ENCODE data around the gene ADAM15.

Gene ADAM15

GRCh38 chr1:155017041-155017945, 33.8 kb upstream of the ADAM15 start (continued):
- TF ChIP-seq, protein P1, sequence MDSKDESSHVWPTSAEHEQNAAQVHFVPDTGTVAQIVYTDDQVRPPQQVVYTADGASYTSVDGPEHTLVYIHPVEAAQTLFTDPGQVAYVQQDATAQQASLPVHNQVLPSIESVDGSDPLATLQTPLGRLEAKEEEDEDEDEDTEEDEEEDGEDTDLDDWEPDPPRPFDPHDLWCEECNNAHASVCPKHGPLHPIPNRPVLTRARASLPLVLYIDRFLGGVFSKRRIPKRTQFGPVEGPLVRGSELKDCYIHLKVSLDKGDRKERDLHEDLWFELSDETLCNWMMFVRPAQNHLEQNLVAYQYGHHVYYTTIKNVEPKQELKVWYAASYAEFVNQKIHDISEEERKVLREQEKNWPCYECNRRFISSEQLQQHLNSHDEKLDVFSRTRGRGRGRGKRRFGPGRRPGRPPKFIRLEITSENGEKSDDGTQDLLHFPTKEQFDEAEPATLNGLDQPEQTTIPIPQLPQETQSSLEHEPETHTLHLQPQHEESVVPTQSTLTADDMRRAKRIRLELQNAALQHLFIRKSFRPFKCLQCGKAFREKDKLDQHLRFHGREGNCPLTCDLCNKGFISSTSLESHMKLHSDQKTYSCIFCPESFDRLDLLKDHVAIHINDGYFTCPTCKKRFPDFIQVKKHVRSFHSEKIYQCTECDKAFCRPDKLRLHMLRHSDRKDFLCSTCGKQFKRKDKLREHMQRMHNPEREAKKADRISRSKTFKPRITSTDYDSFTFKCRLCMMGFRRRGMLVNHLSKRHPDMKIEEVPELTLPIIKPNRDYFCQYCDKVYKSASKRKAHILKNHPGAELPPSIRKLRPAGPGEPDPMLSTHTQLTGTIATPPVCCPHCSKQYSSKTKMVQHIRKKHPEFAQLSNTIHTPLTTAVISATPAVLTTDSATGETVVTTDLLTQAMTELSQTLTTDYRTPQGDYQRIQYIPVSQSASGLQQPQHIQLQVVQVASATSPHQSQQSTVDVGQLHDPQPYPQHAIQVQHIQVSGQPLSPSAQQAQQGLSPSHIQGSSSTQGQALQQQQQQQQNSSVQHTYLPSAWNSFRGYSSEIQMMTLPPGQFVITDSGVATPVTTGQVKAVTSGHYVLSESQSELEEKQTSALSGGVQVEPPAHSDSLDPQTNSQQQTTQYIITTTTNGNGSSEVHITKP (tag by site-specific recombination; IDR thresholded peaks at IDR 0.05), result peak; percentile 91
- TF ChIP-seq ZNF560 (tag by site-specific recombination; IDR thresholded peaks at IDR 0.05; ENCODE audit: borderline replicate concordance), result no peak
- 0 out of 2 replicates have a peak, but pooled peaks have one; percentile 49 for TF ChIP-seq ZNF184 (tag by site-specific recombination; IDR thresholded peaks at IDR 0.05)
- peak; percentile 94 for TF ChIP-seq BCL11B (tag by site-specific recombination; IDR thresholded peaks at IDR 0.05; ENCODE audit: low read depth)
- TF ChIP-seq ZNF341 (tag by site-specific recombination; IDR thresholded peaks at IDR 0.05; ENCODE audit: low read depth), result peak; percentile 100
- TF ChIP-seq, protein P2, sequence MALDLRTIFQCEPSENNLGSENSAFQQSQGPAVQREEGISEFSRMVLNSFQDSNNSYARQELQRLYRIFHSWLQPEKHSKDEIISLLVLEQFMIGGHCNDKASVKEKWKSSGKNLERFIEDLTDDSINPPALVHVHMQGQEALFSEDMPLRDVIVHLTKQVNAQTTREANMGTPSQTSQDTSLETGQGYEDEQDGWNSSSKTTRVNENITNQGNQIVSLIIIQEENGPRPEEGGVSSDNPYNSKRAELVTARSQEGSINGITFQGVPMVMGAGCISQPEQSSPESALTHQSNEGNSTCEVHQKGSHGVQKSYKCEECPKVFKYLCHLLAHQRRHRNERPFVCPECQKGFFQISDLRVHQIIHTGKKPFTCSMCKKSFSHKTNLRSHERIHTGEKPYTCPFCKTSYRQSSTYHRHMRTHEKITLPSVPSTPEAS (tag by site-specific recombination; IDR thresholded peaks at IDR 0.05), result no peak
- TF ChIP-seq TCF7L2 (IDR thresholded peaks at IDR 0.05; ENCODE audit: borderline replicate concordance, low read depth, low read length), result no peak
- TF ChIP-seq, protein P3, sequence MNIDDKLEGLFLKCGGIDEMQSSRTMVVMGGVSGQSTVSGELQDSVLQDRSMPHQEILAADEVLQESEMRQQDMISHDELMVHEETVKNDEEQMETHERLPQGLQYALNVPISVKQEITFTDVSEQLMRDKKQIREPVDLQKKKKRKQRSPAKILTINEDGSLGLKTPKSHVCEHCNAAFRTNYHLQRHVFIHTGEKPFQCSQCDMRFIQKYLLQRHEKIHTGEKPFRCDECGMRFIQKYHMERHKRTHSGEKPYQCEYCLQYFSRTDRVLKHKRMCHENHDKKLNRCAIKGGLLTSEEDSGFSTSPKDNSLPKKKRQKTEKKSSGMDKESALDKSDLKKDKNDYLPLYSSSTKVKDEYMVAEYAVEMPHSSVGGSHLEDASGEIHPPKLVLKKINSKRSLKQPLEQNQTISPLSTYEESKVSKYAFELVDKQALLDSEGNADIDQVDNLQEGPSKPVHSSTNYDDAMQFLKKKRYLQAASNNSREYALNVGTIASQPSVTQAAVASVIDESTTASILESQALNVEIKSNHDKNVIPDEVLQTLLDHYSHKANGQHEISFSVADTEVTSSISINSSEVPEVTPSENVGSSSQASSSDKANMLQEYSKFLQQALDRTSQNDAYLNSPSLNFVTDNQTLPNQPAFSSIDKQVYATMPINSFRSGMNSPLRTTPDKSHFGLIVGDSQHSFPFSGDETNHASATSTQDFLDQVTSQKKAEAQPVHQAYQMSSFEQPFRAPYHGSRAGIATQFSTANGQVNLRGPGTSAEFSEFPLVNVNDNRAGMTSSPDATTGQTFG (tag by site-specific recombination; IDR thresholded peaks at IDR 0.05; ENCODE audit: borderline replicate concordance), result no peak
- TF ChIP-seq ZNF701 (tag by site-specific recombination; IDR thresholded peaks at IDR 0.05), result no peak
- peak; percentile 80; the same call in 1 of the 2 replicates for TF ChIP-seq TRIM28 (IDR thresholded peaks at IDR 0.05; ENCODE audit: borderline replicate concordance, low read length)
- TF ChIP-seq, protein P4, sequence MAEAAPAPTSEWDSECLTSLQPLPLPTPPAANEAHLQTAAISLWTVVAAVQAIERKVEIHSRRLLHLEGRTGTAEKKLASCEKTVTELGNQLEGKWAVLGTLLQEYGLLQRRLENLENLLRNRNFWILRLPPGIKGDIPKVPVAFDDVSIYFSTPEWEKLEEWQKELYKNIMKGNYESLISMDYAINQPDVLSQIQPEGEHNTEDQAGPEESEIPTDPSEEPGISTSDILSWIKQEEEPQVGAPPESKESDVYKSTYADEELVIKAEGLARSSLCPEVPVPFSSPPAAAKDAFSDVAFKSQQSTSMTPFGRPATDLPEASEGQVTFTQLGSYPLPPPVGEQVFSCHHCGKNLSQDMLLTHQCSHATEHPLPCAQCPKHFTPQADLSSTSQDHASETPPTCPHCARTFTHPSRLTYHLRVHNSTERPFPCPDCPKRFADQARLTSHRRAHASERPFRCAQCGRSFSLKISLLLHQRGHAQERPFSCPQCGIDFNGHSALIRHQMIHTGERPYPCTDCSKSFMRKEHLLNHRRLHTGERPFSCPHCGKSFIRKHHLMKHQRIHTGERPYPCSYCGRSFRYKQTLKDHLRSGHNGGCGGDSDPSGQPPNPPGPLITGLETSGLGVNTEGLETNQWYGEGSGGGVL (tag by site-specific recombination; IDR thresholded peaks at IDR 0.05), result peak; percentile 100
- TF ChIP-seq ZNF473 (tag by site-specific recombination; IDR thresholded peaks at IDR 0.05), result no peak
- peak; percentile 97 for TF ChIP-seq ZNF366 (tag by site-specific recombination; conservative IDR thresholded peaks at IDR 0.05)

DNA sequence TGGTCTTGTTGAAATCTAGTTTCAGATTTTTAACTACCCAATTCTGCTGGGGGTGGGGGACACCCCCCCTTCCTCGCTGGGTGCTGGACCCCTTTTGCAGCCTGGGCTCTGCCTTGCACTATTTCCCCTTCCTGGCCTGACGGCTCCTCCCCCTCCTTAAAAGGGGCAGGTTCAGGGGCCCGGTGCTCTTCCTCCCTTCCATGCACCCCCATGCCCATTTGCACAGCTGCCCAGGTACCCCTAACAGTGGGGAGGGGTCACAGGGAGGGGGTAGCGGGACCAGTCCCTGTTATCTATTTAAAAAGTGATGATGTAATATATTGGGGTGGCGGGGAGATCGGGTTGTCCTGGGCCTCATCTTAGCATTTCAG, 33.2 kb upstream of the ADAM15 start:
- TF ChIP-seq, protein P5, sequence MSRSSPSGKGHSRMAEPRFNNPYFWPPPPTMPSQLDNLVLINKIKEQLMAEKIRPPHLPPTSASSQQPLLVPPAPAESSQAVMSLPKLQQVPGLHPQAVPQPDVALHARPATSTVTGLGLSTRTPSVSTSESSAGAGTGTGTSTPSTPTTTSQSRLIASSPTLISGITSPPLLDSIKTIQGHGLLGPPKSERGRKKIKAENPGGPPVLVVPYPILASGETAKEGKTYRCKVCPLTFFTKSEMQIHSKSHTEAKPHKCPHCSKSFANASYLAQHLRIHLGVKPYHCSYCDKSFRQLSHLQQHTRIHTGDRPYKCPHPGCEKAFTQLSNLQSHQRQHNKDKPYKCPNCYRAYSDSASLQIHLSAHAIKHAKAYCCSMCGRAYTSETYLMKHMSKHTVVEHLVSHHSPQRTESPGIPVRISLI (tag by site-specific recombination; IDR thresholded peaks at IDR 0.05), result no peak
- TF ChIP-seq, protein P6, sequence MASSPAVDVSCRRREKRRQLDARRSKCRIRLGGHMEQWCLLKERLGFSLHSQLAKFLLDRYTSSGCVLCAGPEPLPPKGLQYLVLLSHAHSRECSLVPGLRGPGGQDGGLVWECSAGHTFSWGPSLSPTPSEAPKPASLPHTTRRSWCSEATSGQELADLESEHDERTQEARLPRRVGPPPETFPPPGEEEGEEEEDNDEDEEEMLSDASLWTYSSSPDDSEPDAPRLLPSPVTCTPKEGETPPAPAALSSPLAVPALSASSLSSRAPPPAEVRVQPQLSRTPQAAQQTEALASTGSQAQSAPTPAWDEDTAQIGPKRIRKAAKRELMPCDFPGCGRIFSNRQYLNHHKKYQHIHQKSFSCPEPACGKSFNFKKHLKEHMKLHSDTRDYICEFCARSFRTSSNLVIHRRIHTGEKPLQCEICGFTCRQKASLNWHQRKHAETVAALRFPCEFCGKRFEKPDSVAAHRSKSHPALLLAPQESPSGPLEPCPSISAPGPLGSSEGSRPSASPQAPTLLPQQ (tag by site-specific recombination; IDR thresholded peaks at IDR 0.05), result peak; percentile 19; the same call in 1 of the 2 replicates
- no peaks in the 10 kb centered on the region for H3K9me3 ChIP-seq (ENCODE audit: control insufficient read depth, insufficient read depth, low read depth, low read length)
- H3K4me3 ChIP-seq (ENCODE audit: low read depth, low read length), result peak overlapping the region; percentile 31; the same call in 1 of the 2 replicates
- peaks cover 0 to 34% of the 10 kb centered on the region in 2 experiments; a peak in 1 of 3 replicates for H3K36me3 ChIP-seq (ENCODE audit: control insufficient read depth in 2 of 2, insufficient read depth in 1 of 2, low read length in 2 of 2)
- CTCF ChIA-PET, result interaction anchor here (0.6 to 3.3 kb wide), 31 partner anchors 11 to 331 kb away, joined by 3 to 38 read pairs (median 5); partner anchors contain the start of genes DCST1, DCST2, EFNA3 and FLAD1
- peak overlapping the region; percentile 48; the same call in 1 of the 2 replicates for H3K27ac ChIP-seq (ENCODE audit: extremely low read depth, low read depth, low read length)
- H3K4me1 ChIP-seq (ENCODE audit: control insufficient read depth, insufficient read depth, low read length), result peaks cover 3% of the 10 kb centered on the region; the same call in 1 of the 2 replicates
- POLR2A ChIA-PET, result interaction anchor here (1.0 to 2.2 kb wide), 10 partner anchors 11 to 62 kb away, joined by 3 to 12 read pairs (median 7); partner anchors contain the start of genes ADAM15, FLAD1, LENEP and PBXIP1

All from HEK293 (cell line).